MM.1S (cell line): ENCODE results near the gene GPR137C.

Experiments used
- DNase-seq: peaks from one replicate; pipeline ENCODE4 v3.0.0-alpha.2; 2015
- H2AFZ ChIP-seq: fragments of 300-600 bp; sonication (generic); 2 replicates; pipeline ENCODE4 v1.6.0; 2016; ENCODE audit warnings: antibody characterized with exemption, low read length
- H3F3A ChIP-seq: fragments of 300-600 bp; sonication (generic); 2 replicates; pipeline ENCODE4 v1.6.1; 2016; ENCODE audit warnings: mild to moderate bottlenecking, antibody characterized with exemption, low read length, moderate library complexity, mixed read lengths; ENCODE audit not compliant: insufficient read depth
- H3K27ac ChIP-seq: fragments of 300-600 bp; sonication (generic); 2 replicates; pipeline ENCODE4 v1.5.1; 2016; ENCODE audit warnings: mild to moderate bottlenecking, low read length
- H3K27me3 ChIP-seq: fragments of 300-600 bp; sonication (generic); replicated peaks from 2 replicates; pipeline ENCODE4 v1.6.0; 2016; ENCODE audit warnings: low read length; ENCODE audit not compliant: insufficient read depth
- H3K36me3 ChIP-seq: fragments of 300-600 bp; sonication (generic); replicated peaks from 2 replicates; pipeline ENCODE4 v1.6.1; 2016; ENCODE audit warnings: mild to moderate bottlenecking, low read length, mixed read lengths; ENCODE audit not compliant: insufficient read depth
- H3K4me1 ChIP-seq: fragments of 300-600 bp; sonication (generic); 2 replicates; pipeline ENCODE4 v1.6.1; 2016; ENCODE audit warnings: low read length, mixed read lengths
- H3K4me2 ChIP-seq: fragments of 300-600 bp; sonication (generic); 2 replicates; pipeline ENCODE4 v1.6.0; 2016; ENCODE audit warnings: low read depth, low read length
- H3K4me3 ChIP-seq: fragments of 300-600 bp; sonication (generic); 2 replicates; pipeline ENCODE4 v1.5.1; 2016; ENCODE audit warnings: low read length, mixed read lengths
- H3K79me2 ChIP-seq: fragments of 300-600 bp; sonication (generic); 2 replicates; pipeline ENCODE4 v1.6.1; 2016; ENCODE audit warnings: mixed run types, low read length, mixed read lengths
- H3K9ac ChIP-seq: fragments of 300-600 bp; sonication (generic); 2 replicates; pipeline ENCODE4 v1.6.1; 2016; ENCODE audit warnings: low read length, mixed read lengths
- H3K9me2 ChIP-seq: fragments of 300-600 bp; sonication (generic); replicated peaks from 2 replicates; pipeline ENCODE4 v1.6.1; 2016; ENCODE audit warnings: mild to moderate bottlenecking, low read length, mixed read lengths; ENCODE audit not compliant: insufficient read depth
- H3K9me3 ChIP-seq: fragments of 300-600 bp; sonication (generic); replicated peaks from 2 replicates; pipeline ENCODE4 v1.6.1; 2016; ENCODE audit warnings: mild to moderate bottlenecking, low read length, mixed read lengths; ENCODE audit not compliant: insufficient read depth
- H4K20me1 ChIP-seq: fragments of 300-600 bp; sonication (generic); 2 replicates; pipeline ENCODE4 v1.6.1; 2016; ENCODE audit warnings: mild to moderate bottlenecking, low read length, moderate library complexity, mixed read lengths; ENCODE audit not compliant: insufficient read depth
- CTCF ChIP-seq: fragments of 300-600 bp; sonication (generic); IDR thresholded peaks from 2 replicates; pipeline ENCODE4 v1.5.1; 2016; ENCODE audit warnings: antibody characterized with exemption, low read length, mixed read lengths
- EZH2 ChIP-seq: fragments of 300-600 bp; sonication (generic); optimal IDR thresholded peaks from 2 replicates; pipeline ENCODE3; 2017; ENCODE audit warnings: low read depth, mild to moderate bottlenecking, antibody characterized with exemption, low read length, mixed read lengths
- EZH2phosphoT487 ChIP-seq: fragments of 300-600 bp; sonication (generic); IDR thresholded peaks from 2 replicates; pipeline ENCODE4 v1.6.1; 2018; ENCODE audit warnings: antibody characterized with exemption, low read length

The GPR137C gene

GRCh38 chr14:52660325-52660724 lies 107.7 kb downstream of the GPR137C start:
- H3F3A ChIP-seq = no peaks in the 10 kb centered on the region
- no peak overlapping the region for H2AFZ ChIP-seq
- H3K9me2 ChIP-seq = no peaks in the 10 kb centered on the region
- TF ChIP-seq EZH2phosphoT487 = no peak
- no peak for TF ChIP-seq CTCF
- no peak for TF ChIP-seq EZH2
- H3K9ac ChIP-seq = no peak overlapping the region
- DNase-seq = no peak
- no peaks in the 10 kb centered on the region for H3K36me3 ChIP-seq
- H3K27me3 ChIP-seq = no peaks in the 10 kb centered on the region
- H3K9me3 ChIP-seq = no peaks in the 10 kb centered on the region
- H4K20me1 ChIP-seq = no peaks in the 10 kb centered on the region
- H3K4me2 ChIP-seq = no peak overlapping the region
- H3K79me2 ChIP-seq = no peaks in the 10 kb centered on the region
- no peak overlapping the region for H3K4me3 ChIP-seq
- no peaks in the 10 kb centered on the region for H3K4me1 ChIP-seq
- no peak overlapping the region for H3K27ac ChIP-seq

DNA sequence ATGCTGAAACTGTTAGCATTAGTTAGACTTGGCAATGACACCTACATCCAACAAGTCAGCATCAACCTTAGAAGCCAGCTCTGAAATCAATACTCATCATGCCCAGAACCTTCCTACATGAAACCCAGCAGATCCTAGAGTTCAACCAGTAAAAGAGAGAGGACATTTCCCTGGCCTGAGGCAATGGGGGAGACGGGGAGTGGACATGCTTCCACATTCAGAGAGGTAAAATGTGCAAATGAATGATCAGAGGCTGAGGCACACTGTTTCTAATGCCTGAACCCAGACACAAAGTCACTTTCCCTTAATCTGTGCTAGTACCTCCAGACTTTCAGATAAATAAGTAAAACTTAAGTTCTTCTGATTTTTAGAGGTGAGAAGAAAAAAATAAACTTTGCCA lies 108.2 kb downstream of the GPR137C start:
- no peak for TF ChIP-seq EZH2phosphoT487
- TF ChIP-seq EZH2 = no peak
- no peak for TF ChIP-seq CTCF
- no peak overlapping the region for H2AFZ ChIP-seq
- no peaks in the 10 kb centered on the region for H3F3A ChIP-seq
- no peaks in the 10 kb centered on the region for H3K36me3 ChIP-seq
- no peaks in the 10 kb centered on the region for H3K27me3 ChIP-seq
- no peaks in the 10 kb centered on the region for H3K79me2 ChIP-seq
- no peaks in the 10 kb centered on the region for H4K20me1 ChIP-seq
- no peaks in the 10 kb centered on the region for H3K9me3 ChIP-seq
- no peak overlapping the region for H3K4me3 ChIP-seq
- no peak overlapping the region for H3K9ac ChIP-seq
- H3K9me2 ChIP-seq = no peaks in the 10 kb centered on the region
- no peak overlapping the region for H3K27ac ChIP-seq
- no peaks in the 10 kb centered on the region for H3K4me1 ChIP-seq
- DNase-seq = no peak
- H3K4me2 ChIP-seq = no peak overlapping the region

GRCh38 chr14:52661314-52661713 lies 108.7 kb downstream of the GPR137C start:
- Histone ChIP-seq H3K9me3 (no peaks in the 10 kb centered on the region), H3K4me3 (no peak overlapping the region), H3F3A (no peaks in the 10 kb centered on the region), H3K79me2 (no peaks in the 10 kb centered on the region), H3K9me2 (no peaks in the 10 kb centered on the region), H3K27me3 (no peaks in the 10 kb centered on the region), H2AFZ (no peak overlapping the region), H3K36me3 (no peaks in the 10 kb centered on the region), H3K4me2 (no peak overlapping the region), H3K9ac (no peak overlapping the region), H3K27ac (no peak overlapping the region), H3K4me1 (no peaks in the 10 kb centered on the region), H4K20me1 (no peaks in the 10 kb centered on the region)
- TF ChIP-seq CTCF = no peak
- no peak for TF ChIP-seq EZH2phosphoT487
- TF ChIP-seq EZH2 = no peak
- no peak for DNase-seq
